Measurements from ENCODE around the gene CFAP47.
"Not testable (repeated sequence)": the region's sequence is repeated elsewhere in the genome, so short reads cannot be mapped to it uniquely, and the experiment has no call there.

CFAP47 gene, protein sequence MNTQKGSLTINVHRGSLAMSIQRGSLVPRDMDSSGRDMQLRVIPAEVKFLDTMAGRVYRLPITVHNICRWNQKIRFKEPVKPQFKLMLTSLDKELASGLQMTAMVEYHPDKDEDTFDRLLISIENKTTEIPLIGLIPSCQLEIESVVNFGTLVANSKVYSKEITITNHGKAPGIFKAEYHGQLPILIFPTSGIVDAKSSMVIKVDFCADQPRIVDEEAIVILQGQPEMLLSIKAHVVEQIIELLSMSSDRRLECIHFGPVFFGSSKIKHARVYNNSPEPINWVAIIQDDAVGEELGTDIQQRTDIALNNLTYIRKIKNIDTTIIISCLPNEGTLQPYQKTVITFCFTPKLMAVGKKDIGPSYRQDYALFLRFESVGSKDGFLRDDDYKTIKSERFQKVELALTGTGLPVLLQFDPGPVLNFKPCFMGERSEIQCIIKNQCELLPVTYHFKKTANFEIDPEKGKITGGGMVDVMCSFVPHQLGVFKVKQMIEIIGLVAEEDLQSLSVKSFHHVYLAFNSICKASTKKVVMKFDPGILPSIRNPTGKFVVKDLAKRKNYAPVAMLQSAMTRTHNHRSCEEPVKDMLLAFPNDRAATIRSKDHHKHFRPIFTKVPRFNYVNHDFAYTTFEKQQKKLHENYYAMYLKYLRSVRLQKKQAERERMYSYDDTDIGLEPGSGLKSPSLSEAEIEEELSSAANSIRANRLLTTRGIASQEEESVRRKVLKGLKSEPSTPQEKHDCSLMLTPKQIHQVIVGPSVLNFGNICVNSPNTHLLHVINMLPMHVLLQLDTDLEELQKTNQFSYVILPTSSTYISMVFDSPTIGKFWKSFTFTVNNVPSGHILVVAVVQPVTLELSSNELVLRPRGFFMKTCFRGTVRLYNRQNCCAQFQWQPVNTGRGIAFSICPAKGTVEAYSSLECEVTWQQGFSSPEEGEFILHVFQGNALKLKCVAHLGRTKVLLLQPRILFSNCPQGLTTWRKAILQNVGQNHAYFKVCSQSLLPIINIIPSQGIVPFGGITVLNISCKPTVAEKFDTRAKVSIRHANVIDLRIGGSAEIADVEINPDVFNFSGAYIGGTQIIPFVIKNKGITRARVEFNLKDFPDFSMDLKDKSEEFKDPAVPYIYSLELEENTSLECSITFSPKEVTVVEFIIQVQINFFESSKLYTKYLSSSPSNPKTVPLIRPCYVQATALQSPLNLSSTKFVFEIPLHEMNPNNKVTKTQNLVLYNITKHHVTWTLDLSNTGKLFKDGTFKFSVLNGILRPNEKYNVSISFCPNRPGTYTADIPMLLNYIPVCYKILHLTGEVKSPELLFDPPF (N-terminal part only)

GRCh38 chrX:35919536-35920309 is at the start of gene CFAP47:
TSS of gene CFAP47 (plus strand) at chrX:35919734. CDS start at chrX:35919800, 66 bp downstream.
- peak; percentile 71 to 86 for DNase-seq

DNA sequence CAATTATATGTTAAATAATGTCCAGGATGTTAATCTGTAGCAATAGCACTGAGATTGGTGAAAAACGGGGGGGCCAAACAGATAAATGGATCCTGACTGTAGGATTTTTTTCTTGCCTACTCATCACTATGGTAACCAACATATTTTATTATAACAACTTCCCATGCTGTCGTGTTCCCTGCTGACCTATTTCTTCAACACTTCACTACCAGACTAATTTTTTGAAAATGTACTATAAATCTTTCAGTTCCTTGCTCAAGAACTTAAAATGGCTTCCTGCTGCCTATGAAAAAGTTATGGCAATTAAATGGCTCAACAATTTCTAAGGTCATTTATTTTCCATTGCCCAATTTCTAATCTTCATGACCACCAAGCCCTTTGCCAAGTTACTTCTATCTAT is 38.9 kb upstream of the CFAP47 start:
- DNase-seq, result no peak

DNA sequence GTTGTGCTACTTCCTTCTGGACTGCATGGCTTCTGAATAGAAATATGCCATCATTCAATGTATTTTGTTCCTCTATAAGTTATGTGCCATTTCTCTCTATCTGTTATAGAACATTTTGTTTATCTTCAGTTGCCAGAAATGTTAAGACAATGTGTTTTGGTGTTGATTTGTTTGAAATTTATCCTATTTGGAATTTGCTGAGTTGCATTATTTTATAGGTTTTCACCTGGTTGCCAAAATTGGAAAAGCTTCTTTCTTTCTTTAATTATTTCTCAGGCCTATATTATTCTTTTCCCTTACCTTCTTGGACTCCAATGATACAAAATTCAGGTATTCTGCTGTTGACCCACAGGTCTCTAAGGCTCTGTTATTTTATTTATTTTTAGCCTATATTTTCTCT is 33.4 kb upstream of the CFAP47 start:
- no peak for DNase-seq

DNA sequence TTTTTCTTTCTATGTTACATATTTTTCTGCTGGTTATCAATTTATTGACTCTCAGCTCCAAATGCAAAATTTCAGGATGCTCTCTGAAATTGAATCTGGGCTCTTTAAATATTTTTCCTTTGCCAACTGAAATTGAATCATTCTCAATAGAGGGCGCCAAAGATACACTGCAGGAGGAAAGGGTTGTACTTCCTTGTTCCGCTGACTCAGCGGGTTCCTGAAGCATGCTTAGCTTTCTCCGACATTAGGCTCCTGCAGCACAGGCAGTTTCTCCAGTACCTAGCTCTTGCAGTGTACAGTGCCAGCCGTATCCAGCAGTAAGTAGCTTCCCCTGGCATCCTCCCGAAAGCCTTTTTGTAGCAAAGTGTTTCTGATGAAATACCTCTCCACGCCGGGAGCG is 28.8 kb upstream of the CFAP47 start:
- DNase-seq, result peak; percentile 21 to 42

GRCh38 chrX:35986816-35987215 is 67.3 kb downstream of the CFAP47 start:
- DNase-seq, result not testable (repeated sequence)

DNA sequence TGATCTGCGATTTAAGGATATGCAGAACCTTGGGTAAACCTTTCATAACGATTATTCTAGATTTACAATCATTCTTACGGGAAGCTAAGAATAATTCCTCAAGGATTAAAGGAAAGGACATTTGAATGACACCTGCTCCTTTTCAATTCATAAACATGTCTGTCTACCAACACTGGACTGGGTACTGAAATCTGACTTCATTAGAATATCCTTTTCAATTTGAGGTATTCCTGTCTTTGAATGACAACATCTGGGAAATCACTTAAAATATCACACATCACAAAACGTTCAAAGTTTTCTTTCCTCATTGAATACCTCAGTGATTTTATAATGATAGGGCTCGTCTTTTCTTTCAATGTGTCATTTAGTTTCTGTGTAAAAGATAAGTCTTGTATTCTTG is 87.7 kb downstream of the CFAP47 start:
- DNase-seq, result no peak

- no peak for DNase-seq
Observed at GRCh38 chrX:36019125-36019524, 99.6 kb downstream of the CFAP47 start.

GRCh38 chrX:36035550-36035949 is 116.0 kb downstream of the CFAP47 start:
- no peak for DNase-seq

DNA sequence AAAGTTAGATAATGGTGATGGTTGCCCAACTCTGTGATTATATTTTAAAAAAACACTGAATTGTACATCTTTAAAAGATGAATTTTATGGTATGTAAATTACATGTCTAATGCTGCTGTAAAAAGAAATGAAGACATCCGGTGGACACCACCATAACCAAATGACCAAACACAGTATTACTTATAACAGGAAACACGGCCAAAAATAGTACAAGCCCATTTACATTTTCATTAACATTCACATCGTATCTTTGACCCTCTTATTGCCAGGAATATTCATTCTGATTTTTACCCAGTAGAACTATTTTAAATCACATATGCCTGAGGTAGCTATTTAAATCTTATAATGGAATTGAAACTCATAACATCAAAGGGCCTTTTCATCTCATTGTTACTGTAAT is 143.2 kb downstream of the CFAP47 start:
- DNase-seq, result no peak

DNA sequence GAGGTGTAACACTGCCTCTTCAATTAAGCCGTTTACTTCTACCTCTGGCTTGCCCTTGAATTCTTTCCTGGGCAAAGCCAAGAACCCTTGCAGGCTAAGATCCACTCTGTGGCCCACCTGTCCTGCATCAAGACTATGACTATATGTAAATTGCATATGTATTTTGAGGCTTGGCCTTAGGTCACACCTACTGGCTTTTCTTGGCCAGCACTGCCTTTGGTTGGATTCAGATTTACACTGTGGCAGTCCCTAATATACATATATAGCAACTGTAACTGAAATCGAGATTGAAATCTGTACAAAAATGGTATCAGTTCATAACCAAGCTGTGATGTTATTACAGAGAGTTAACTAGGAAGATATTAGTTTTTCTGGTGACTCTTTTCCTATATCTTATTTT is 151.5 kb downstream of the CFAP47 start:
- DNase-seq, result no peak

- not testable (repeated sequence) for DNase-seq
Observed at GRCh38 chrX:36075009-36075408, 155.5 kb downstream of the CFAP47 start.

DNA sequence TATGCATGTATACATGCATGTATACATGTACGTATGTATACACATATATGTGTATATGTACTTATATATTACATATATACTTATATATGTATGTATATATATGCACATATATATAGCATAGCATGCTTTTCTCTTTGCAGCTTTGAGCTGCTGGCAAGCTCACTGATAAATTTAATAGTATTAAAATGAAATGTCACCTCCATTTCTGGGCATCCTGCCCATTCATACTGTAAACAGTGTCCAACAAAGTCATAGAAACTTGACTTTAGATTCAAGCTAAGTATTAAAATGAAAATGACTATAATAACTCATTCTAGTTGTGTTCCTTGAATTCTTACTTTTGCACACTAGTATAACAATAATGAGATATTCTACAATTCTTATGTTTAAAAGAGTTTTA is 163.7 kb downstream of the CFAP47 start:
- DNase-seq, result no peak

DNA sequence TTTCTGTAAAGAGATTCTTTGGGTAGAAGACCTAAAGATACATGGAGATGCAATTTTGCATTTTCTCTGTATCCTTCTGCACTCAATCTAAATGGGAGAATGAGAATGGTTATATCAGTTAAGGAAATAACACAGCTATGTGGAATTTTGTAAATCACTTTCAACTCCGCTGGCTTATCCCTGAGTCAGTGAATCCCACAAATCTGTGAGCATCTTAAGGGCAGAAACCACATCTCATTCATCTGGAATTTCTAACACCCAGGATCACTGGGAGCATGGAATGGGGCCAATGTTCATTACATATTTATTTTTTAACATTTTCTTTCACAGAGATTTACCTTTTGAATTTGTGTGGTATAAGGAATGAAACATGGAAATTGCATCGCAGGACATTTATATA is 167.8 kb downstream of the CFAP47 start:
- no peak for DNase-seq

- DNase-seq, result not testable (repeated sequence)
Observed at GRCh38 chrX:36088939-36089338, 169.4 kb downstream of the CFAP47 start.

GRCh38 chrX:36102425-36102824 is 182.9 kb downstream of the CFAP47 start:
- no peak for DNase-seq

- no peak for DNase-seq
Observed at GRCh38 chrX:36116222-36116621, 196.7 kb downstream of the CFAP47 start.

DNA sequence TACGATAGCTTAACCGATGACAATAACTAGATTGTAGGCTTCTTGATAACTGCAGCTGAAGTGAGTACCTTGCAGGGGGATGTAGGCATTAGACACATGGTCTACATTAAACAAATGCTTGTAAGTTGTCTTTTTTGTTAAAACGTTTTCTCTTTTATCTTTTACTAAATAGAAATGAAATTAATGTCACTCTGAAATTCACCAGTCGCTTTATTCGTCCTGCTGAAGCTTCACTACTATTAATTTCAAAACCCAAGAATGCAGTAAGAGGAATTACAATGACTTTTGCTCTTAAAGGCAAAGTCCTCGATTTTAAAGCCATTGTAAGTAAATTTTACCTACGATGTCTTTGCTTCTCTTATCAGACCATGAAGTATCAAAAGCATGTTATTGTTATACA is 239.7 kb downstream of the CFAP47 start:
- DNase-seq, result no peak

- DNase-seq, result no peak
Observed at GRCh38 chrX:36160081-36160480, 240.5 kb downstream of the CFAP47 start.

DNA sequence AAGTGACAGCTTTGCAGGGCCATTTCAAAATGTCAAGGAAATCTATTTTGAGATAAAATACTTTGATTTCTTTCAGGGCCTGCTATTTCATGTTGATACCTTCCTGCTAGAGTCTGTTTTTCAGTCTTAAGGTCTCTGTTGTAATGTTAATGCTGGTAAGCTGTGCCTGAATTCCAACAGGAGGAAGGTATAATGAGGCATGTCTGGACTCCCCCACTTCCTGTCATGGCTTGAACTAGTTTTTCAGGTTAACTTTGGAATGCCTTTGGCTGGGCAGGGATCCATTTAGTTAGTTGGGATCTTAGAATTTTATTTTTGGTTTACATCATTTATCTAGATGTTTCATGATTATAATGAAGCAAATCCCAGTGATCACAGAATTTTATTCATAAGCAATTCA is 279.0 kb downstream of the CFAP47 start:
- no peak for DNase-seq

DNA sequence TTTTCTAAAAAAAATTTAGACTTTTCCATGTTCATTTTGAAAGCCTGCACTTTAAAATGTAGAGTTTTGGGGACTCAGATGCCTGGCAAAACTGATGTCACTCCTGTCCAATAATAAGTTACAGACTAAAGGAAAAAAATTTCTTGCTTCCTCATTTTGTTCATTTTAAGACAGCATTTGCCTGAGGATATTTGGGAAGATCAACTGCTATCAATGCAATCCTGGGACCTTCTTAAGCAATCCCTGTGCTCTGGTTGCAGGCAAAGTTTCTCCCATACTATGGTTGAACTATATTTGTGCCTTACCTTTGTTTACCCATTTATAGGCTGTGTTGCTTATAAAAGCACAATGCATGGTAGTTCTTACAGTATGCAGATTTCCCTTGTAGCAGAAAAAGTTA is 280.4 kb downstream of the CFAP47 start:
- no peak for DNase-seq

DNA sequence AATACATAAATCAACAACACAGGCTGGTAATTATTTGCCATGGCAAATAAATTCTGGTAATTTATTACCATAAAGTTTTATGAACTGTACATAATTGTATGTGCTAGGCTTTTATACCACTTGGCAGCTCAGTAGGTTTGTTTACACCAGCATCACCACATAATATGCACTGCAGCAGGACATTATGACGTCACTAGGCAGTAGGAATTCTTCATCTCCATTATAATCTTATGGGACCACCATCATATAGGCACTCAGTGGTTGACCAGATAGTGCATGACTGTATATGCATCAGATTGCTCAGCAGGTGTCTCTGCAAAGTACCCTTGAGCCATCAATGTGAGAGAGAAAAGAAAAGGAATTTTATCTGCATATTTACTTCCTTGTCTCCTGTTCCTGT is 295.4 kb downstream of the CFAP47 start:
- peak; percentile 34 to 48 for DNase-seq

DNA sequence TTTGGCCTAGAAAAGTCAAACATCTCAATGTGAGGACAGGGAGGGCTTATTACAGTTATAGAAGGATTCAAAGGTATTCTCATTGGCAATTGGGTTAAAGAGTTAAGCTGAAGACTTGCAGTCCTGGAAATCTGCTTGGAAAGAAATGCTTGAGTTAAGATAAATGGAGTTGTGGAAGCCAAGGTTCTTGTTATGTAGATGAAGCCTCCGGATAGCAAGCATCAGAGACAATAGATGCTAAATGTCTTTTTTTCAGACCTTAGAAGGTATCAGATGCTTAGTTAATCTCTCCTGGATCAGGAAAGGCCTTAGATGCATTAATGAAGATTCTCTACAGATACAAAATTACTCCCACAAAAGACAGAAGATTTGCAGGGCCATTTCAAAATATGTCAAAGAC is 299.3 kb downstream of the CFAP47 start:
- no peak for DNase-seq
